ENCODE measurements around the gene CA7. TPM values are rescaled to one million over a fixed set of nuclear protein-coding genes. Genes with fewer than 3 reads are reported as not detected.

Gene CA7
- total and polyA plus RNA-seq, 2 donors (not counting 3 experiments of a cell fraction or from before 2014, with no cell fraction given): not detected

GRCh38 chr16:66900721-66901441, 56.7 kb downstream of the CA7 start:
- Histone ChIP-seq H3K9me3 (replicated peaks; ENCODE audit: control insufficient read depth, insufficient read depth, low read length) (no peaks in the 10 kb centered on the region), H3K4me2 (ENCODE audit: insufficient read depth, low read length) (no peak overlapping the region), H3K27ac (ENCODE audit: insufficient read depth, low read depth, low read length) (no peak overlapping the region), H3K4me3 (replicated peaks in 1 of 3; ENCODE audit: insufficient read depth in 1 of 3, low read depth in 1 of 3, low read length in 3 of 3) (no peak overlapping the region), H3K4me1 (ENCODE audit: control insufficient read depth, extremely low read depth, insufficient read depth, low read length) (peaks cover 8% of the 10 kb centered on the region), H2AFZ (ENCODE audit: low read depth, low read length) (no peak overlapping the region), H3K9ac (replicated peaks; ENCODE audit: extremely low read depth, insufficient read depth, low read length) (no peak overlapping the region), H3K79me2 (ENCODE audit: control insufficient read depth, insufficient read depth, low read length) (no peaks in the 10 kb centered on the region), H4K20me1 (replicated peaks; ENCODE audit: control insufficient read depth, extremely low read depth, insufficient read depth, low read length) (no peaks in the 10 kb centered on the region), H3K36me3 (ENCODE audit: control insufficient read depth in 2 of 2, extremely low read depth in 1 of 2, insufficient read depth in 2 of 2, low read length in 2 of 2) (no peaks in the 10 kb centered on the region), H3K27me3 (ENCODE audit: control insufficient read depth in 2 of 2, insufficient read depth in 2 of 2, low read length in 2 of 2) (no peaks in the 10 kb centered on the region), H3K9me1 (replicated peaks; ENCODE audit: control insufficient read depth, extremely low read depth, insufficient read depth, low read length) (no peaks in the 10 kb centered on the region)
- FAIRE-seq (no peak), DNase-seq (ENCODE audit: low read depth, low spot score) (no peak)
- dilution Hi-C loops (cut with MboI; ENCODE audit: extremely low pct_ligation_motif_present, low sequenced_read_pairs): no loop called here
- TF ChIP-seq GATA2 (IDR thresholded peaks at IDR 0.05; ENCODE audit: insufficient read depth, insufficient read length, low read depth, low read length) (no peak), FOS (IDR thresholded peaks at IDR 0.05; ENCODE audit: borderline replicate concordance, insufficient read depth, low read length) (no peak), MYC (IDR thresholded peaks at IDR 0.05; ENCODE audit: low read depth, low read length) (no peak), POLR2A (IDR thresholded peaks at IDR 0.05; ENCODE audit: low read depth, low read length) (no peak), POLR2AphosphoS5 (IDR thresholded peaks at IDR 0.05; ENCODE audit: insufficient read depth, low read depth, low read length) (no peak), CTCF (IDR thresholded peaks at IDR 0.05; ENCODE audit: extremely low read depth in 1 of 2, insufficient read depth in 1 of 2, low read depth in 1 of 2, low read length in 2 of 2) (no peak), EZH2 (IDR thresholded peaks at IDR 0.05; ENCODE audit: borderline replicate concordance, low read depth, low read length, severe bottlenecking) (no peak), JUN (IDR thresholded peaks at IDR 0.05; ENCODE audit: borderline replicate concordance, insufficient read depth, insufficient read length, low read depth) (no peak)
- BruUV-seq (replicated peaks): no TSS peak
- POLR2A ChIA-PET: no interaction called here
- CTCF ChIA-PET: interaction anchor here (1.4 kb wide), 2 partner anchors 9 to 254 kb away, joined by 4 to 7 read pairs; no protein-coding TSS in a partner anchor
- intact Hi-C loops (cut with micrococcal nuclease): no loop called here
